Esophagus (tissue), 2 donors: ENCODE results near the gene BGN. TPM values are rescaled to one million over a fixed set of nuclear protein-coding genes. Genes with fewer than 3 reads are reported as not detected.

Source experiments
- H3K27ac ChIP-seq, 2 donors: one replicate each; pipeline ENCODE4 v1.5.1; 2013; ENCODE audit warnings: low read depth in 2 of 2, mild to moderate bottlenecking in 2 of 2, inconsistent platforms in 1 of 2, low read length in 1 of 2, moderate library complexity in 1 of 2
- H3K27me3 ChIP-seq, 2 donors: one replicate each; pipeline ENCODE4 v1.6.1; 2013; ENCODE audit warnings: low read length in 2 of 2, control low read depth in 1 of 2, mild to moderate bottlenecking in 1 of 2; ENCODE audit not compliant: insufficient read depth in 2 of 2, control insufficient read depth in 1 of 2
- H3K36me3 ChIP-seq, 2 donors: one replicate each; pipeline ENCODE4 v1.6.1; 2013; ENCODE audit warnings: low read length in 1 of 2; ENCODE audit not compliant: control insufficient read depth in 2 of 2, insufficient read depth in 2 of 2
- H3K4me1 ChIP-seq, 2 donors: one replicate each; pipeline ENCODE4 v1.6.1; 2013; ENCODE audit warnings: low read length in 1 of 2; ENCODE audit not compliant: control insufficient read depth in 2 of 2, insufficient read depth in 2 of 2
- H3K4me3 ChIP-seq, 2 donors: one replicate each; pipeline ENCODE4 v1.5.1; 2013; ENCODE audit warnings: low read length in 2 of 2, mild to moderate bottlenecking in 2 of 2, low read depth in 1 of 2, moderate library complexity in 1 of 2
- H3K9me3 ChIP-seq, 2 donors: one replicate each; pipeline ENCODE4 v1.6.1; 2013; ENCODE audit warnings: mild to moderate bottlenecking in 2 of 2, low read depth in 1 of 2, low read length in 1 of 2, moderate library complexity in 1 of 2; ENCODE audit not compliant: control insufficient read depth in 2 of 2, insufficient read depth in 1 of 2
- WGBS, 2 donors: extraction: QIAGEN DNeasy Blood & Tissue Kit; methylation state at CpG; one replicate each; pipeline ENCODE4 v1.1.7; 2013; 5-methylcytosine and 5-hydroxymethylcytosine counted together
- polyA plus RNA-seq, 2 donors: library from polyadenylated mRNA; stranded (reverse); fragments of 200-250 nt; gene quantifications; one replicate each; pipeline ENCODE4 v1.2.3, GENCODE V29; 2013
- donor health status: healthy with polysubstance abuse.
- donor health status: Bipolar disorder and iron deficiency.

BGN gene
- polyA plus RNA-seq, 2 donors, result 11.6 to 13.4 TPM

DNA sequence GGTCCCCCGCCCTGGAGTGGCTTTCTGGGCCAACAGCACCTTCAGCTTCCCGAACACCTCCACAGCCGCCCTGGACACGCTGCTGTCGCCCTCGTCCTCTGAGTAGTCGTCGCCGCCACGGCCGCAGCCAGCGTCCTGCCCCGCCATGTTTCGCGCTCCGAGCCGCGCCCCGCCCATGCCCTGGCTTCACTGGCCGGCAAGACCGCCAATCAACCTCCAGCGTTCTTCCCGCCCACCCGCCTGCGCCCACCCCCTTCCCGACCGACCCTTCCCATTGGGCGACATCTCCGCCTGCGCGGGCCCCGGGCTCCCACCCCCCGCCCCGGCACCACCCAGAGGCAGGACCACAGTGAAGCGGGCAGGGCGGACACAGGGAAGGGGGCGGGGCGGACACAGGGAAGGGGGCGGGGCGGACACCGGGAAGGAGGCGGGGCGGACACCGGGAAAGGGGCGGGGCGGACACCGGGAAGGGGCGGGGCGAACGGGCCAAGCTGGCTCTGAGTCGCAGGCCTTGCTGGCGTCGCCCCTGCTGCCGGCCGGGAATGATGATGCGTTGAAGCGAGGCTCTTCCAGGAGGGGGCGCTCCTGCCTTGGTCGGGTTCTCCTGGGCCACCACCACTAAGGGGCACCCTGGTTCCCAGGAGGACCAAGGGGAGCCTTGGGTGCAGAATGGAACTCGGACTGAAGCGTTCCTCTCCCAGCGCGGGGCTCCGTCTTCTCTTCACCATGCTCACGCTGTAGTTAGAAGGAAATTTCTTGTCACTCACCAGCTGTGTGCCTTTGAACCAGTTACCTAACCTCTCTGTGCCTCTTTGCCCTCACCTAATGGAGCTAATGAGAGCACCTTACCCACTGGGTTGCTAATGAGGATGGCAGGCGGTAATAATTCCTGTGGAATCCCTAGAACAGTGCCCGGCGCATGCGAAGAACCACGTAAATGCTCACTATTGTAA is 24.1 kb upstream of the BGN start, which contains the start of gene HAUS7:
Gene HAUS7, minus strand, starts transcription at position 166 of the 953 bp plus-strand sequence. Its CDS starts 19 bp downstream, at position 147.
- H3K27me3 ChIP-seq, result no peaks in the 10 kb centered on the region

DNA sequence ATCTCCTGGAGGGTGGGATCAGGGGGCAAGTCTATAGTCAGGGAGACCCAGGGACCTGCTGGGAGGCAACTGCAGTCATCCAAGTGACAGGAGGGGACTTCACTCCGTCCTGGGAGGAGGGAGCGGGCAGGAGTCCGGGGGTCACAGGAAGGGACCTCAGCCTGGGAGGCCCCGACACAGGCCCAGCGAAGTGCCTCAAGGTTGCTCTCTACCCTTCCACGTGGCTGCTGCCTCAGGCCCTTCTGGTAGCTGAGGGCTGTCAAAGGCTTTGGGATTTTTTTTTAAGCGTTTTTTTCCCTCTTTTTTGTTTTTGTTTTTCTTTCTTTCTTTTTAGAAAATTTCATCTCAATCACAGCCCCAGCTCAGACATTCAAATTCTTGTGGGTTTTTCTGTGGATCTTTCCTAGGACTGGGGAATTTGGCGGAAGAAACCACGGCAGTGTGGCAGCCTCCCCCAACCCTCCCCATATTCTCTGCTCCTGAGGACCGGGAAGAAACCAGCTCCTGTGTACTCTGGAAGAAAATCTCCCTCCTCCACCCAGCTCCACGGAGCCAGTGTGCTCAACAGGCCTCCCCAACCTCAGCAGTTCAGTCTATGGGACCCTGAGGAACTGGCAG is 23.0 kb upstream of the BGN start:
- H3K4me3 ChIP-seq, result no peak overlapping the region
- no peaks in the 10 kb centered on the region for H3K36me3 ChIP-seq
- H3K27ac ChIP-seq, result no peak overlapping the region
- peaks cover 0 to 19% of the 10 kb centered on the region in 2 donors for H3K4me1 ChIP-seq
- H3K9me3 ChIP-seq, result no peaks in the 10 kb centered on the region
- no peaks in the 10 kb centered on the region for H3K27me3 ChIP-seq
- 66 to 67% methylated on average over 11 of the region's 11 CpGs for WGBS, 2 donors

More for the DNA sequence above, 24.1 kb upstream of the BGN start, which contains the start of gene HAUS7:
- Histone ChIP-seq H3K4me3 (peak within 1 kb of the TSS; percentile 49 to 64), H3K36me3 (no peaks in the 10 kb centered on the region), H3K27ac (peak within 1 kb of the TSS; percentile 62 to 70), H3K4me1 (peaks cover 0 to 18% of the 10 kb centered on the region in 2 donors), H3K9me3 (no peaks in the 10 kb centered on the region)
- WGBS, 2 donors, result 9 to 41% methylated on average over 34 to 67 of the region's 70 CpGs

GRCh38 chrX:153473126-153473525 is 21.7 kb upstream of the BGN start:
- Histone ChIP-seq H3K27ac (no peak overlapping the region), H3K4me1 (peaks cover 0 to 11% of the 10 kb centered on the region in 2 donors), H3K9me3 (no peaks in the 10 kb centered on the region), H3K4me3 (no peak overlapping the region), H3K27me3 (no peaks in the 10 kb centered on the region), H3K36me3 (no peaks in the 10 kb centered on the region)
- WGBS, 2 donors, result 92 to 98% methylated on average over 10 of the region's 10 CpGs

GRCh38 chrX:153474266-153474665 is 20.5 kb upstream of the BGN start:
- Histone ChIP-seq H3K9me3 (no peaks in the 10 kb centered on the region), H3K27ac (no peak overlapping the region), H3K4me3 (no peak overlapping the region), H3K27me3 (no peaks in the 10 kb centered on the region), H3K36me3 (no peaks in the 10 kb centered on the region), H3K4me1 (peaks cover 0 to 11% of the 10 kb centered on the region in 2 donors)
- WGBS, 2 donors, result 75 to 79% methylated on average over 10 of the region's 10 CpGs

DNA sequence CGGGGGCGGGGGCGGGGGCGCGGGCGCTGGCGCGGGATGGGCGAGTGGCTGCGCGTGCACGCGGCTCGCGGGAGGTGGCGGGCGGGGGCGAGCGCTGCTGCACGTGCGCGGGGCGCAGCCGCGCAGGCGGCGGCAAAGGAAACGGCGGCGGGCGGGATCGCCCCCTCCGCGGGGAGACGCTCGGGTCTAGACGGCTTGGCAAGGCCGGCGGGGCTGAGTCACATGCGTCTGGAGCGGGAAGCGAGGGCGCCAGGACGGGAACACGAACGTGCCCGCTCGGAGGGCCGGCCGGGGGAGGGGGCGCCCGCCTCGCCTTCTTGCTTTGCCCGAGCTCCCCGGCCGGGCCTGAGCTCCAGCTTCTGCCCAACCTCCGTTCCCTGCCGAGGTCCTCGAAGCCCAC is 20.1 kb upstream of the BGN start:
- no peaks in the 10 kb centered on the region for H3K27me3 ChIP-seq
- WGBS, 2 donors, result 1 to 27% methylated on average over 34 to 59 of the region's 59 CpGs
- peaks cover 0 to 7% of the 10 kb centered on the region in 2 donors for H3K4me1 ChIP-seq
- H3K4me3 ChIP-seq, result no peak overlapping the region
- no peaks in the 10 kb centered on the region for H3K36me3 ChIP-seq
- no peaks in the 10 kb centered on the region for H3K9me3 ChIP-seq
- no peak overlapping the region for H3K27ac ChIP-seq

GRCh38 chrX:153475271-153475670 is 19.5 kb upstream of the BGN start:
- H3K27ac ChIP-seq, result no peak overlapping the region
- H3K36me3 ChIP-seq, result no peaks in the 10 kb centered on the region
- WGBS, 2 donors, result 81 to 84% methylated on average over 7 of the region's 7 CpGs
- H3K4me1 ChIP-seq, result peaks cover 0 to 5% of the 10 kb centered on the region in 2 donors
- H3K9me3 ChIP-seq, result no peaks in the 10 kb centered on the region
- no peak overlapping the region for H3K4me3 ChIP-seq
- no peaks in the 10 kb centered on the region for H3K27me3 ChIP-seq

DNA sequence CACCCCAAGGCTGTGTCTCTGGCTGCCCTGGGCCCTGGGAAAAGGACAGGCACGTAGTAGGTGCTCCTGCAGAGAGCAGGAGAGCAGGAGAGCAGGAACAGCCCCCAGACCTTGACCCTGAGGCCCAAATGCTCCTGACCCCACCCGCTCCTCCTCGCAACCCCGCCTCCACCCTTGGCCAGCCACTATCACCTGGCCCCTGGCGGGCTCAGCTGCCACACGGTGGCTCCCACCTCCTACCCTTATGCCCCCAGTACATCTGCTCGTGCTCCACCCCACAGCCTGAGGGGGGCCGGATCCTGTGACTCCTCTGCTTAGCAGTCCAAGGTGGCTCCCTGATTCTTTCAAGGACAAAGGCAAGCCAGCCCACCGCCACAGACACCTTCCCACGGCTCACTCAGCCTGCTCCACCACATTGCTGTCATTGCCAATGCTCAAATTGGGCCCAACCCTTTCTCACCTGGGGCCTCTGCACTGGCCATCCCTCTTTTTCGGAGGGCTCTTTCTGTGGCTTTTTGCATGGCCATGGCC is 19.0 kb upstream of the BGN start:
- no peaks in the 10 kb centered on the region for H3K27me3 ChIP-seq

GRCh38 chrX:153476666-153477363 is 18.0 kb upstream of the BGN start:
- Histone ChIP-seq H3K4me3 (no peak overlapping the region), H3K27ac (no peak overlapping the region), H3K4me1 (peaks cover 0 to 14% of the 10 kb centered on the region in 2 donors), H3K27me3 (no peaks in the 10 kb centered on the region), H3K36me3 (no peaks in the 10 kb centered on the region), H3K9me3 (no peaks in the 10 kb centered on the region)
- WGBS, 2 donors, result 38 to 65% methylated on average over 13 to 16 of the region's 16 CpGs

More for the DNA sequence above, 19.0 kb upstream of the BGN start:
- H3K27ac ChIP-seq, result no peak overlapping the region
- no peak overlapping the region for H3K4me3 ChIP-seq
- H3K36me3 ChIP-seq, result no peaks in the 10 kb centered on the region
- peaks cover 0 to 5% of the 10 kb centered on the region in 2 donors for H3K4me1 ChIP-seq
- H3K9me3 ChIP-seq, result no peaks in the 10 kb centered on the region
- WGBS, 2 donors, result 84 to 87% methylated on average over 11 of the region's 11 CpGs

- no peak overlapping the region for H3K4me3 ChIP-seq
- WGBS, 2 donors, result 59 to 67% methylated on average over 11 of the region's 11 CpGs
- H3K36me3 ChIP-seq, result no peaks in the 10 kb centered on the region
- peaks cover 0 to 15% of the 10 kb centered on the region in 2 donors for H3K4me1 ChIP-seq
- H3K9me3 ChIP-seq, result no peaks in the 10 kb centered on the region
- no peaks in the 10 kb centered on the region for H3K27me3 ChIP-seq
- no peak overlapping the region for H3K27ac ChIP-seq
Measured at GRCh38 chrX:153477364-153477857, 17.4 kb upstream of the BGN start.
